ENCODE results near the gene STYX. TPM values are rescaled to one million over a fixed set of nuclear protein-coding genes. Genes with fewer than 3 reads are reported as not detected.
A peak's percentile ranks its signal among the peaks of the same experiment; 100 is the strongest.

Gene STYX
- total RNA-seq, 1 experiment from 2014 or later, result 14.1 TPM

- peaks cover 47% of the 10 kb centered on the region for H3K4me1 ChIP-seq (ENCODE audit: insufficient read depth, low read length)
- peaks cover 27% of the 10 kb centered on the region for H4K20me1 ChIP-seq (ENCODE audit: low read length)
- H3F3A ChIP-seq (ENCODE audit: low read length, unreplicated experiment), result peaks cover 3% of the 10 kb centered on the region
- no peaks in the 10 kb centered on the region for H3K27me3 ChIP-seq (ENCODE audit: low read length)
- H3K4me2 ChIP-seq (ENCODE audit: low read length), result peak within 1 kb of the TSS; percentile 85
- intact Hi-C loops (cut with micrococcal nuclease), result loop anchor here (1.0 to 2.0 kb wide), 3 partner anchors 11 to 22 kb away; no protein-coding TSS in a partner anchor
- CTCF ChIA-PET, result no interaction called here
- no peaks in the 10 kb centered on the region for H3K9me3 ChIP-seq (ENCODE audit: low read length)
- H3K27ac ChIP-seq (ENCODE audit: low read length), result peak within 1 kb of the TSS; percentile 76
- DNase-seq (peak; percentile 91), ATAC-seq (peak; percentile 95)
- POLR2A ChIA-PET (ENCODE audit: unreplicated experiment), result interaction anchor here (0.7 to 1.1 kb wide), 3 partner anchors 12 to 61 kb away, joined by 3 to 7 read pairs (median 5); partner anchors contain the start of genes ERO1A and STYX
- peaks cover 51% of the 10 kb centered on the region for H3K79me2 ChIP-seq (ENCODE audit: low read length)
- peaks cover 35% of the 10 kb centered on the region for H3K36me3 ChIP-seq (ENCODE audit: low read depth, low read length)
- BruUV-seq (replicated peaks), result TSS peak; percentile 99
- no peak for TF ChIP-seq EZH2phosphoT487 (IDR thresholded peaks at IDR 0.05; ENCODE audit: borderline replicate concordance, low read length)
- no peak for TF ChIP-seq EZH2 (IDR thresholded peaks at IDR 0.05; ENCODE audit: low read length, unreplicated experiment)
- TF ChIP-seq CTCF (conservative IDR thresholded peaks at IDR 0.05; ENCODE audit: low read depth, low read length), result no peak
- no peaks in the 10 kb centered on the region for H3K9me2 ChIP-seq (replicated peaks; ENCODE audit: low read length)
- peak within 1 kb of the TSS; percentile 97 for H3K4me3 ChIP-seq (ENCODE audit: low read length)
- H2AFZ ChIP-seq (ENCODE audit: low read length), result peak within 1 kb of the TSS; percentile 81
- H3K9ac ChIP-seq (ENCODE audit: low read length), result peak within 1 kb of the TSS; percentile 99
Measured at GRCh38 chr14:52706724-52707706, 23.0 kb upstream of the STYX start, which contains the start of gene PSMC6. Gene PSMC6, plus strand, starts transcription at chr14:52707200. Its CDS starts 20 bp downstream, at chr14:52707220.

- Histone ChIP-seq H2AFZ (ENCODE audit: low read length) (no peak overlapping the region), H4K20me1 (ENCODE audit: low read length) (peaks cover 27% of the 10 kb centered on the region), H3K9me2 (replicated peaks; ENCODE audit: low read length) (no peaks in the 10 kb centered on the region), H3K27me3 (ENCODE audit: low read length) (no peaks in the 10 kb centered on the region), H3K27ac (ENCODE audit: low read length) (no peak overlapping the region), H3F3A (ENCODE audit: low read length, unreplicated experiment) (no peaks in the 10 kb centered on the region), H3K4me3 (ENCODE audit: low read length) (no peak overlapping the region), H3K9me3 (ENCODE audit: low read length) (no peaks in the 10 kb centered on the region), H3K79me2 (ENCODE audit: low read length) (peaks cover 73% of the 10 kb centered on the region), H3K4me2 (ENCODE audit: low read length) (no peak overlapping the region), H3K36me3 (ENCODE audit: low read depth, low read length) (peaks cover 76% of the 10 kb centered on the region), H3K4me1 (ENCODE audit: insufficient read depth, low read length) (peaks cover 25% of the 10 kb centered on the region), H3K9ac (ENCODE audit: low read length) (no peak overlapping the region)
- ChIA-PET CTCF (no interaction called here), POLR2A (ENCODE audit: unreplicated experiment) (no interaction called here)
- BruUV-seq (replicated peaks), result no TSS peak
- DNase-seq, result no peak
- no peak for ATAC-seq
- TF ChIP-seq EZH2 (IDR thresholded peaks at IDR 0.05; ENCODE audit: low read length, unreplicated experiment) (no peak), EZH2phosphoT487 (IDR thresholded peaks at IDR 0.05; ENCODE audit: borderline replicate concordance, low read length) (no peak), CTCF (conservative IDR thresholded peaks at IDR 0.05; ENCODE audit: low read depth, low read length) (no peak)
- intact Hi-C loops (cut with micrococcal nuclease), result no loop called here
Measured at GRCh38 chr14:52711666-52712065, 18.3 kb upstream of the STYX start.
